Measurements from ENCODE around the gene FAM184B.
A peak's percentile ranks its signal among the peaks of the same experiment; 100 is the strongest.

FAM184B gene

DNA sequence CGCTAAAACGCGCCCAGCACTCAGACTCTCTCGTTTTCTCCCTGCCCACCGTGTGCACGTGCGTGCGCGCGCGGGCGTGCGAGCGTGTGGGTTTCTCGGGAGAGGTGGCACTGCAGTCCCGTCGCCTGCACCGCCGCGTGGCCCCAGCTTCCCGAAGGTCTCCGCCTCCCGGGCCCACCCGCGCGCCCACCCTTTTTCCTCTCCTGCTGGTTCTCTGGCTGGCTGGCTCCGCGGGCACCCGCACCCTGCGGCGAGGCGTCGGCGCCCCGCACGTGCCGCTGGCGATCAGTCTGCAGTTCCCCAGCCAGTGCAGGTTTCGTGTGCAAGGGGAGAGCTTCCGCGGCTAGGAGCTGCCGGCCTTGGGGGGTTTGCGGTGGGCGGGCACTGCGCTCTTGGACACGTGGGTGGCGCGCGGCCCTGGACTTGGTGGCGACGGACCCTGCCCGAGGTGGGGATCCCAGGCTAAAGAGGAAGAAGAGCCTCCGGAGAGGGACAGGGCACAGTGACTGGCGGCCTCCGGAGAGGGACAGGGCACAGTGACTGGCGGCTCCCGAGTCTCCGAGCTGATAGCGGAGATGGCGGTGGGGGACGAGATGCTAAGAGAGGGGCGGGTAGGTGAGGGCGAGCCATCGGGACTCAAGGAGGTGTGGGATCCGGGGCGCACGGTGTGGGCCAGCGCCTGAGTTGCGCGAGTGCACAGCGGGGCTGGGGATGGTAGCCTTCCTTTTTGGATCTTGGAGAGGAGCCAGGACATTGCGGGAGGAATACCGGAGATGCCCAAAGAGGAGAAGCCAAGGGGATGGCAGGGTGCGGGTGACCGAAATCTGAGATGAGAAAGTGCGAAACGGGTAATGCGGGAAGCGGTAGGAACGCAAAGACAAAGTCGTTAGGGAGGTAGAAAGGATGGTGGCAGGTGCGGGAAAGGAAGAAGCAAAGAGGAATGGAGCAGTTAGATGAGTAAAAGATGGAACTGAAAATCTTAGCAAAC lies at the start of gene FAM184B:
Gene FAM184B, minus strand, starts transcription at position 322 of the 988 bp plus-strand sequence. CDS start 322 bp downstream, outside the sequence.
- DNase-seq (ENCODE audit: low spot score), result no peak

DNA sequence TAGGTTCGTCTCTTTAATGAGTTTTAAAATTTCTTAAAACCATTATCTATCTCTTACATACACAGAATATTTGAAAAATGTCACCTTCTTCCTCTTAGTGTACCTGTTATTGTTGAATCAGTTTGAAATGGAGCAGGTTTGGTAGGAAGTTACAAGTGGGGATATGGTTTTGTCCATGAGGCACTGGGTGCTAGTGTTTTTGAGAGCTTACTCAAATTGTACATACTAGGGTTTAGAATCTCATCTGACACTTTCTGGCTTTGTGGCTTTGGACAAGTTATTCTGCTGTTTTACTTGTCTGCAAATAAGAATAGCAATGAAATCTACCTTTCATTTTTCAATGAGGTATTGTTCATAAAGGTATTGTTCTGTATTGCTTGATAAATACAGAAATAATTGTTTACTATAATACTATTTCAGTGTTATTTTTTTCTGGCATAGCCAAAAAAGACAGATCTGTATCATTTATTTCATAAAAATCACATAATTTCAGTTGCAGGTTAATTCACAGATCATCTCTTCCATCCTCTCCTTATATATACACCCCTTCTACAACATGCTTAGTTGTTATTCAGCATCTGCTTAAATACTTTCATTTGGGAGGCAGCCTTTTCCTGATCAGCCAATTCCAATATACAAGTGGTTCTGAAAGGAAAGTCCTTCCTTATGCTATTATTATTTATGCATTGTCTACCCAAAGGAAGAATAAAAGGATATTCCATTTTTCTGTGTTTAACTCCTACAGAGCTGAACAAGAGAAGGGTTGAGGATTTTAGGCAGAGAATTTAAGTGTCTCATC lies 42.6 kb upstream of the FAM184B start:
- DNase-seq (ENCODE audit: low spot score), result no peak

DNA sequence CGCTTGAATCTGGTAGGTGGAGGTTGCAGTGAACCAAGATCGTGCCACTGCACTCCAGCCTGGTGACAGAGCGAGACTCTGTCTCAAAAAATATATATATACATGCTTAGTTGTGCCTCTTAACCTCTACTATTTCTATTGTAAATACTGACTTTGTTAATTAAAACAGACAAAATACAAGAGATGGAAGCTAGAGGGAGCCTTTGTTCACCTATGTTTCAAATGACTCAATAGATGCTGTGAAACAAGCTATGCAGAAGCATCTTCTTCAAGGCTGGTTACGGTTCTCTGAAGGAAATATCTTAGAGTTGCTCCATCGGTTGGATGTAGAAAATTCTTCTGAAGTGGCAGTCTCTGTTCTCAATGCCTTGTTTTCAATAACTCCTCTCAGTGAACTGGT lies 35.6 kb upstream of the FAM184B start:
- peak; percentile 58 for DNase-seq (ENCODE audit: low spot score)

DNA sequence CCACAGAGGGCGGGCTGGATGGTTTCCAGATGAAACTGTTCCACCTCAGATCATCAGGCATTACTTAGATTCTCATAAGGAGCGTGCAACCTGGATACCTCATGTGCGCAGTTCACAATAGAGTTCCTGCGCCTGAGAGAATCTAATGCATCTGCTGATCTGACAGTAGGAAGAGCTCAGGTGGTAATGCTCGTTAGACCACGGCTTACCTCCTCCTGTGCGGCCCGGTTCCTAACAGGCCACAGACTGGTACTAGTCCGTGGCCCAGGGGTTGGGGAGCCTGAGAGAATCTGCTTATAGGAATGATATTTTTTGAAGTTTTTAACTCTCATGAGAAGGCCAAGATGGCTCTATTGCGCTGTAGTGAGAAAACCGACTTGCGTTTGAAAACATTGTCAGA lies 34.7 kb upstream of the FAM184B start:
- DNase-seq (ENCODE audit: low spot score), result no peak

DNA sequence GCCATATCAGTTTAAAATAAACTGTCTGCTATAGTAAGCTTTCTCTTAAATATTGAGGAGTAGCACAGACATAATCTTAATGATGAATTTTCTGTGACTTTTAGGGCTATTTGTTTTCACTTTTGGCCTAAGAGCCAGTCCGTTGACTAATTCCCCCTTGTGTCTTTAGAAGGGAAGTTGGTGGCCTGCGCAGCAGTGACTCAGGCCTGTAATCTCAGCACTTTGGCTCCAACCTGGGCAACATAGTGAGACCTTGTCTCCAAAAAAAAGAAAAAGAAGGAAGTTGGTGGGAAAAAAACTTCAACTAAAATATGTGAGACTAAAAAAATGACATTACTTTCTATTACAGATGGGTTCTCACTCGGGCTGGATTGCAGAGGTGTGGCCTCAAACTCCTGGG lies 32.7 kb upstream of the FAM184B start:
- DNase-seq (ENCODE audit: low spot score), result no peak

DNA sequence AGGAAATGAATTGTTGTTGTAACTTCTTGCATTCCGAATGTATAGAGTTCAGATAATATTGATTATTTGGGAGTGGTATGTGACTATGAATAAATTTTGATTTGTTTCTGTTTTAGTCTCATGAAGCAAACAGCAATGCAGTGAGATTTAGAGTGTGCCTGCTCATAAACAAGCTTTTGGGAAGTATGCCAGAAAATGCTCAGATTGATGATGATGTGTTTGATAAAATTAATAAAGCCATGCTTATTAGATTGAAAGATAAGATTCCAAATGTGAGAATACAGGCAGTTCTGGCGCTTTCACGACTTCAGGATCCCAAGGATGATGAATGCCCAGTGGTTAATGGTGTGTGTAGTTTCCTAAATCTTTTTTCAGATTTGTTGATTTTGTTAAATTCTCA lies 31.4 kb upstream of the FAM184B start:
- DNase-seq (ENCODE audit: low spot score), result no peak

DNA sequence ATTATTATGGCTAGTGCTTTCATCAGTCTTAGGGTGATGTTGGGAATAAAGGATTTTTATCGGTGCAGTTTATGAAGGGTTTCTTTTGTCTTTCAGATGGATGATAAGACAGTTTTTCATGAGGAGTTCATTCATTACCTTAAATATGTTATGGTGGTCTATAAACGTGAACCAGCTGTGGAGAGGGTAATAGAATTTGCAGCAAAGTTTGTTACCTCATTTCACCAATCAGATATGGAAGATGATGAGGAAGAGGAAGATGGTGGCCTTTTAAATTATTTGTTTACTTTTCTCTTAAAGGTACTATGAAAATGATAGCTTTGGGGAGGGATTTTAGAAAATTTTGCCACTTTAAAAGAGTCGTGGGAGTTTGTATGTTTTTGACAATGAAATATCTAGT lies 30.7 kb upstream of the FAM184B start:
- no peak for DNase-seq (ENCODE audit: low spot score)

DNA sequence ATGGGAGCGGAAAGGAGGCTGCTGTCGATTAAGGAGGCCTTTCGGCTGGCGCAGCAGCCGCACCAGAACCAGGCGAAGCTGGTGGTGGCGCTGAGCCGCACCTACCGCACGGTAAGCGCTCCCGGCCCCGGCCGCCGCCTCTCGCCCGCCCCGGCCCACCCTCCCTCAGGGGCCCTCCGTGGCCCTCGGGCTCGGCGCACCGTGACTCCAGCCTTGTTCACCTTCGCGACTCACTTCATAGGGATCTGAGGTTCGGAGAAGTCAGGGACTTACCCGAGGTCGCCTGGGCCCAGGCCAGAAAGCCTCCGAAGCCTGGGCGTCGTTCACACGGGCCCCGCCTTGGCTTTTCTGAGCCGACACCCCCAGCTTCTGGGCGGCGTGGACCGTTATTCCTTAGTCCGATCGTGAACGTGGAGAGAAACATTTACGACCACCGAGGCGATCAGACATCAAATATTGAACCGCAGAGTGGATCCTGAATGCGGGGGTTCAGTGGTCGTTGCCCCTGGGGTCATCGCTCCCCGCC lies 29.7 kb upstream of the FAM184B start:
- no peak for DNase-seq (ENCODE audit: low spot score)

DNA sequence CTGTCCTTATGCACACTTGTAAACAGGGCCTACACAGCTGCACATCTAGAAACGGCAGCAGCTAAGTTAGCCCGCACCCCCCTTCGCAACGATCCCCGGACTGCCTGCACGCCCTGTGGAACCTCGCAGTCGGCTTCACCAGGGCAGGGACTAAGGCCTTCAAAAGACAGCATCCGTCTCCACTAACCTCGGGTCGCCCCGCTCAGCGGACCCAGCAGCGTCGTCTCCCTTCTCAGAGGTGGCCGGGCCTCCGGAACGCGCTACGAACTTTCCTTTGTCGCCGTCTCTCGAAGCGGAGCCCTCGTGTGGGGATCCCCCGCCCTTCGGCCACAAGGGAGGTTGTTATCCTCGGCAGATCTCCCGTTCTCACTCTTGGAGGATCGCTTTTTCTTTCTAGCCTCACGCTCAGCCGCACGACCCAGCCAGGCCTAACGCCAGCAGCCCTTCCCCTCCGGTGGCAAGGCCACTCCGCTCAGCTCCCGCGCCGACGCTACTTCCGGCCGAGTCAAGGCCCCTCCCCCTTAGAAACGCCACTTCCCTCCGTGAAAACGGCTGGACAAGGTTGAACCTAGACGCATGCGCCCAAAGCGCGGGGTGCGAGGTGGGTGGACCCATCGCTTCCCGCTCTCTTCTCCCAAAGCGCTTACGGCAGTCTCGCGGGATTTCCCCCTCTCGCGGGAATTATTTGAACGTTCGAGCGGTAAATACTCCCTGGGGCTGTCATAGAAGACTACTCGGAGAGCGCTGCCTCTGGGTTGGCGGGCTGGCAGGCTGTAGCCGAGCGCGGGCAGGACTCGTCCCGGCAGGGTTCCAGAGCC lies 29.0 kb upstream of the FAM184B start, which contains the start of the genes DCAF16 and NCAPG:
Gene DCAF16, minus strand, starts transcription at position 498 of the 818 bp plus-strand sequence. CDS start 6,616 bp downstream, outside the sequence.
Gene NCAPG, plus strand, starts transcription at position 720 of the 818 bp plus-strand sequence. CDS start 99 bp downstream, outside the sequence.
- peak; percentile 99 for DNase-seq (ENCODE audit: low spot score)

DNA sequence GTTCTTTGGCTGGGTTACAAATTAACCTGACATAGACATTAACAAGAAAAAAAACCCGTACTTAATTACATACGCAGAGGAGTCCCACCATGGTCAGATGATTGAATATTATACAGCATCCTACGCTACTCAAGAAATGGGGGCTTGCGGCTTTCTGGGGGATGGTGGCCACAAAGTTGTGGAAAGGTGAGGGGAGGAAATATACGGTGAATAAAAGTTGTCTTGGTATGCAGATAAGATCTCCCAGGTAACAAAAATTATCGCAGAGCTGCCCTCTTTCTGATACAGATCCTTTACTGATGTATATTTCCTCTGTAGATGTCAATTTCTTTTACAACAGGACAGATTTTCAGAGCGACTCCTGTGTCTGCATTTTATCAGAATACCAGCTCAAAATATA lies 28.2 kb upstream of the FAM184B start:
- DNase-seq (ENCODE audit: low spot score), result no peak

DNA sequence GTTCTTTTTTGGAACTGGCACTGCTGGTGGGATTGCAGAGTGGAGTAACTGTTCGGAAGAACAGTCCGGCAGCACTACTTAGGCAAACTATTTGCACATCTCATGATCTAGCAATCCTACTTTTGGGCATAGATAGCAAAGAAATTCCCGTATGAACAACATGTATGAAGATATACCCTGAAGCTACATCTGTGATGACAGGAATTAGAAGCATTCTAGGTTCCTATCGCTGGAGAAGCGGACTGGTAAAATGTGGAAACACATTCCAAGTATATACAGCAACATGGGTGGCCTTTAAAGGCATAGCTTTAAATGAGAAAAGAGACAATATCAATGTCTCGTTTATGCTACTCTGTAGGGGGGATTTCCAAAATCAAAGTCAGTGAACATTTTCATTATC lies 26.0 kb upstream of the FAM184B start:
- no peak for DNase-seq (ENCODE audit: low spot score)

DNA sequence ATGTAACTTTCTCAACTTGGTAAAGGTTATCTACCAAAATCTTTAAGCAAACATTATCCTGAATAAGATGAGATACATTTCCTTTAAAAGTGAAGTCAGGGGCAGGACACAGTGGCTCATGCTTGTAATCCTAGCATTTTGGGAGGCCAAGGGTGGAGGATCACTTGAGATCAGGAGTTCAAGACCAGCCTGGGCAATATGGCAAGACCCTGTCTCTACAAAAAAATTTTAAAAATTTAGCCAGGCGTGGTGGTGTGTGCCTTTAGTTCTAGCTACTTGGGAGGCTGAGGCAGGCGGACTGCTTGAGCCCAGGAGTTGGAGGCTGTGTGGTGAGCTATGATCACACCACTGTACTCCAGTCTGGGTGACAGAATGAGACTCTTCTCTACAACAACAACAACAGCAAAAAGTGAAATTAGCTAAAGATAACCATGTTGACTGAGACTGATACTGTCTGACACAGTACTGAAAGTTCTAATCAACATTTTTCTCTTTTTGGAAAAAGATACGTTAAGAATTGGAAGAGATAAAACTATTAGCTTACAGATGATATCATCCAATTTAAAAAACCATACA lies 24.2 kb upstream of the FAM184B start:
- no peak for DNase-seq (ENCODE audit: low spot score)

DNA sequence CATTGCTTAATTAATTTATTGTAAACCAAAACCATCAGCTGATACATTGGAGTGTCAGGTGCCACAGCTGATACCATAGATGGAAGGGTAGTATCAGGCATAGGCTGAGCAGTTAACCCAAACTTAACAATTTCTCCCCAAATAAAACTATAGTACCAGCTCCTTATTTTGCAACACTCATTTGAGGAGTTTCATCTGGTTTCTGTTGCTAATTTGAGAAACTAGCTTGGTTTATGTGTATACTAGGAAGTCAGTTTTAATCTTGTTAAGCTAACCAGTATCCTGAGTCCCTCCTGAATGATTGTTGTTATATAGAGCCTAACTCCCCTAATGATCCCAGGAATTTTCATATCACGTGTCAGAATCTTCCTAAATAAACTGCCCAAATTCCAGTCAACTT lies 16.4 kb upstream of the FAM184B start:
- DNase-seq (ENCODE audit: low spot score), result no peak

DNA sequence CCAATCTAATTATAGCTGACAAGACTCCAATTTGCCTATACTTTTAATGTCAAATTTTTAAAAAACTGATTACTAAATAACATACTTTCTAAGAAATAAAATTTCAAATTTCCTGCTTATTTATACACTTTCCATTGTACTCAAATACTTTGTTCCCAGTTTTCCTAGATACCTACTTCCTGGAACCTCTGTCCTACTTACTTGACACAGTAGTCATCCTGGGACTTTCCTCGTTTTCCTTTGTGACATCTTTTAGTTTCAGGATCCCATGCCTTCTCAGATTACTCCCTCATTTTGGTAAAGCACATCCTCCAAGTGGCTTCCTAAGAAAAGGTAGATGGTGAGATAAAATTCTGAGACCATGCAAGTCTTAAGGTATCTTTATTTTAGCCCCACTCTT lies 13.3 kb upstream of the FAM184B start:
- no peak for DNase-seq (ENCODE audit: low spot score)

DNA sequence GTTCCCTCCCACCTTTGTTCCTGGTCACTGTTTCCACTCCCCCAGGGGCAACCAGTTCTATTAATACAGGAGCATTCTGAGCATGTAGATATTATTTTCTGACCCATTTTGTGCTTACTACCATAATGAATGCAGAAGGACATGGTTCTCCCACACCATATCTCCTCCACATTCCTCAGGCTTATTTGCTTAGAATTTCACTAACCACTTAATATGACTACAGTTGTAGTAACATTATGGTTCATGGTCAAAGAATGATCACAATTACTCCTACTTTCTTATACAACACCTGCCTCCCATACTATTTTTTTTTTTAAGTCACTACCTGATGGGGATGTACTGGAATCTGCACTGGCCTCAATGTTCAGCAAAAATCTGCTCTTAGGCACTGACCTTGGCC lies 7.5 kb upstream of the FAM184B start:
- DNase-seq (ENCODE audit: low spot score), result no peak

DNA sequence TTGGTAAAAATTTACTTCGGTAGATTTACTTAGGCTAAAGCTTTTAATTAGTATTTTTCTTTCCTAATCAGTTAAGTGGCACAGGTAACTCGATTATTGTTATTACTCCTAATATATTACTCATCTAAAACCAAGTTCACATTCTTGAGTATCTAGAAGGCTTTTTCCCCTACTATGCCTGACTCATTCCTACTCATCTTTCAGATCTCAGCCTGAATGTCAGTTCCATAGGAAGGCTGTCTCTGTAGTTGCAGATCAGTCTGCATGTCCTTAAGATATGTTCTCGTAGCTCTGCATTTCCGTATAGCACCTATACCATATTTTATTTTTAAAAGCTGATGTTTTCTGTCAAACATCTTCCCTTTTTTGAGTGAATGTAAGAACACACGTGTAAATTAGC lies 5.9 kb upstream of the FAM184B start:
- no peak for DNase-seq (ENCODE audit: low spot score)

DNA sequence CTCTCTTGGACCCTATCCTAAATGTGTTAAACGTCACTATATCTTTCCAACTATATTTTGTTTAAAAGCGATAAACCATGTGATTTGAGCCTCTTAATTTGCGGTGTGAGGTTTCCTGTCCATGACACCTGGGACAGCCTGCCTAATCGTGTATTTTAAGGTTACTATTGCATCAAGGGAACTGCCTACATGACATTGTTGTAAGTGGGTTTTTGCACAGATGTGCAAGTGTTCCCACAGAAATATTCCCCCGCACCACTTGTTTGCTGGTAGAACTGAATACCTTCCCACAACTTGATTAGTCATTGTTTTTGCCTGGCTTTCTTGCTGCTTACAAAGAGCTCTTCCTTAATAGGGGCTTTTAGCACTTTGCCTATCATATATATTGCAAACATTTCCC lies 5.1 kb upstream of the FAM184B start:
- no peak for DNase-seq (ENCODE audit: low spot score)

DNA sequence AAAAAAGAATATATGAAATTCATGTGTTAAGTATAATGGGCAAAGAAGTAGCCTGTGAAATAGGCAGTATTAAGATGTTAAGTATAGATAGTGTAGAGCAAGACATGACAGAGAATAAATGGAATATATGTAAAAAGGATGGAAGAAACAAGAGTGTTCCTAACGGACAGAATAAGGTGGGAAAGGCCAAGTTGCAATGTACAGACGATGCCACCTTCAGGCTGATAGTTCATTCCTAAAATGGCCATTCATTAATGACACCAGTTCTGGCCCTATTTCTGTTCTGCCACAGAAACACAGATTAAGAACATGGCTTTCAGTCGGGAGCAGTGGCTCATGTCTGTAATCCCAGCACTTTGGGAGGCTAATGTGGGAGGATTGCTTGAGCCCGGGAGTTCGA lies 4.4 kb upstream of the FAM184B start:
- DNase-seq (ENCODE audit: low spot score), result no peak

DNA sequence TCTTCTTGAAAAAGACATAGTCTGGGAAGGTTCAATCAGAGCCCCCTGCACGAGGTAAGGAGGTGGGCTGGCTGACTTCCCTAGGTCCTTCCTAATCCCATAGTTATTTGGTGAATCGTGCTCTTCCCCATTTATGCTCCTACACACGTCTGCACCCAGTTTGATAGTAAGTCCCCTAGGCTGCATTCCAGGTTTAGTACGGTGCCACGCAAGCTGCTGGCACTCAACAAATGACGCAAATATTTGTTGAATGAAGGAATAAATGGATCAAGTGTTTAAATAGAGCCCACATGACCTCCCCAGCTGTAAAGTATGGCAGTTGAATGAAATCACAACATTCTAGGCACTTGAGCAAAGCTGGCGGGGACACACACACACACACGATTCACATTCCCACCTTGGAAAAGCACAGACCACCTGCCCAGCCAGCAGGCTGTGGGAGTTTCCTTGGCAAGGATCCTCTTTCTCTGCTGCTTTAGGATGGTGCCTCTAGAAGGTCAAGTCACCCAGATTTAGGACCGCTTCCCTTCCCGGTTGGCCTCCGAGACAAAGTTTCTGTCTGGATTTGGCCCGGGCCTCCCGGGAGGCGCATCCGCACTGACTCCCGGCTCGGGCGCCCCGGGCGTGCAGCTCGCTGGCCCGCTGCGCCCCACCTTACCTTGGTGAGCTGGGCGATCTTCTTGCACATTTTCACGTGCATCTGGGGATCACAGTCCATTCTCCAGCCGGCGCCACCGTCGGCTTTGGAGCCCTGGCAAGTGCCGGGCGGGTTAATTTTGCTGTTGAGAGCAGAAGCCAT lies 721 bp downstream of the FAM184B start:
- no peak for DNase-seq (ENCODE audit: low spot score)

DNA sequence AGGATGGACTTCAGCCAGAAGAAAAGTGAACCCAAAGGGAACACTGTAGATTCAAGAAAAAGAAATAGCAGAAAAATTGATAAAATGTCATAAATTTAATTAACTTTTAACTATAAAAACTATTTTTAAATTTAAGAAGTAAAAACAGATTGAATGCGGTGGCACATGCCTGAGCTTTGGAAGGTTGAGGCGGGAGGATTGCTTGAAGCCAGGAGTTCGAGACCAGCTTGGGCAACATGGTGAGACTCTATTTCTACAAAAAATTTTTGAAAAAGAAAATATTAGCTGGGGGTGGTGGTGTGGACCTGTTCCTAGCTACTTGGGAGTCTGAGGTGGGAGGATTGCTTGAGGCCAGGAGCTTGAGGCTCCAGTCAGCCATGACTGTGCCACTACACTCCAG lies 3.0 kb downstream of the FAM184B start:
- no peak for DNase-seq (ENCODE audit: low spot score)

All from CD4-positive, alpha-beta T cell treated with Interleukin-15 for 4 hours (primary cell).